Measurements from ENCODE around the gene PTH2.
"Not testable (repeated sequence)": the region's sequence is repeated elsewhere in the genome, so short reads cannot be mapped to it uniquely, and the experiment has no call there.

The PTH2 gene, protein sequence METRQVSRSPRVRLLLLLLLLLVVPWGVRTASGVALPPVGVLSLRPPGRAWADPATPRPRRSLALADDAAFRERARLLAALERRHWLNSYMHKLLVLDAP

DNA sequence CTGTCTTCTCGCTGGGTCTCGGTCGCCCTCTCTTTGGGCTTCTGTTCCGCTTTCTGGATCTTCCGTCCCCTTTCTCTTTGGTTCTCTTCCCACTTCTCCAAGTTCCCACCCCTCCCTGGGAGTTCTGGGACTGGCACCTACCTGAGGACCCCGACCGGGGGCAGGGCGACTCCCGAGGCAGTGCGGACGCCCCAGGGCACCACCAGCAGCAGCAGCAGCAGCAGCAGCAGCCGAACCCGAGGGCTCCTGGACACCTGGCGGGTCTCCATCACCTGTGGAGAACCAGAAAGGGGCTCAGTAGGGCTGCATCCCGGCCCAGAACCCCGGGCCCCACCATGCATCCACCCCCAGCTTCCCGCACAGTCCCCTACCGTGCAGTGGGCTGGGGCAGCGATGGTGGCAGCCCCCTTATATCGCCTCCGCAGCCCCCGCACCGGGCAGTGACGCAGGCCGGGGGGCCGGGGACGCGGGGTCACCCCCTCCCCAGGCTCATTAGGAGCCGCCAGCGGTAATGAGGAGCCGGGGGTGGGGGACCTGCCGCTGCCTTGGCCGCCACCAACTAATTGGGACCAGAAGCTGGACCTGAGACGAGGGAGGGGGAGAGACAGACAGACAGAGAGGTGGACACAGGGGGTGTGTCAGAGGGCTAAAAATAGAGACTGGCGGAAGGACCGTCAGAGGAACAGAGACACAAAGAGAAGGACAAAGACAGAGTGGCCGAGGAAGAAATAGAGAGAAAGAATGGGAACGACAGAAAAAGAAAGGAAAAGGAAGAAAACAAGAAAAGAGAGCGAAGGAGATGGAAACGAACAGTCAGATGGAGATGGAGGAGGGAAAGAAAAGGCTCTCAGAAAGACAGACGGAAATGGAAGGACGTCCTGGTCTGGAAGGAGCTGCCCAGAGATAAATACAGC, at the start of gene PTH2:
Gene PTH2, minus strand, starts transcription at position 371 of the 914 bp plus-strand sequence. Its CDS starts 102 bp downstream, at position 269.
- DNase-seq (ENCODE audit: low read depth in 3 of 3): no peak

DNA sequence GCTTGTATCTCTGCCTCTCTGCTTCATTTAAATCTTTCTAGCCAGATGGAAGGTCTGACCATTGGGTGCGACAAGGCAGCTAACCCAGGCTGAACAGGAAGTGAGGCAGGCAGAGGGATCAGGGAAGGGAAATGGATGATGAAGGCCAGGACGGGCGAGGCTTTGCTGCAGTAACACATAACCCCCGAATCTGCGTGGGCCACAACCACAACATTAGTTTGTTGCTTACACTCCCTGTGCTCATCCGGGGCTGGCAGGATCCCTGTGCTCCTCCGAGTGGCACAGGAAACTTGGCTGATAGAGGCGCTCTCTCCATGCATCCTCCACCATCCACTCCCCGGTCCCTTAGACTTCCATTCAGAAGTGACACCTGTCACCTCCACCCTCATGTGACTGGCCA, 49.7 kb upstream of the PTH2 start:
- no peak for DNase-seq (ENCODE audit: low read depth in 3 of 3)

DNA sequence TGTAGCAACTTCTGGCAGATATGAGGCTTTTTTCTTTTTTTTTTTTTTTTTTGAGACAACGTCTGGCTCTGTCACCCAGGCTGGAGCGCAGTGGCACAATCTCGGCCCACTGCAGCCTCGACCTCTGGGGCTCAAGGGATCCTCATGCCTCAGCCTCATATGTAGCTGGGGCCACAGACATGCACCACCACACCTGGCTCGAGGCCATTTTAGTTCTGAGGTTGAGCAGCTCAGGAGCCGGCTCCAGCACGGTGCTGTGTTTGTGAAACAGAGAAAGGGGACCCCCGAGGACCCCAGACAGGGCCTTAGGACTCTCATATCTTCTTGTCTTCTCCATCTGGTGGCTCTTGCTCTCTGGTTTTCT, 47.4 kb upstream of the PTH2 start:
- no peak for DNase-seq (ENCODE audit: low read depth in 3 of 3)

- peak in 1 of 3 experiments; percentile 80 for DNase-seq (ENCODE audit: low read depth in 3 of 3)
Measured at GRCh38 chr19:49469828-49470614, 46.8 kb upstream of the PTH2 start.

DNA sequence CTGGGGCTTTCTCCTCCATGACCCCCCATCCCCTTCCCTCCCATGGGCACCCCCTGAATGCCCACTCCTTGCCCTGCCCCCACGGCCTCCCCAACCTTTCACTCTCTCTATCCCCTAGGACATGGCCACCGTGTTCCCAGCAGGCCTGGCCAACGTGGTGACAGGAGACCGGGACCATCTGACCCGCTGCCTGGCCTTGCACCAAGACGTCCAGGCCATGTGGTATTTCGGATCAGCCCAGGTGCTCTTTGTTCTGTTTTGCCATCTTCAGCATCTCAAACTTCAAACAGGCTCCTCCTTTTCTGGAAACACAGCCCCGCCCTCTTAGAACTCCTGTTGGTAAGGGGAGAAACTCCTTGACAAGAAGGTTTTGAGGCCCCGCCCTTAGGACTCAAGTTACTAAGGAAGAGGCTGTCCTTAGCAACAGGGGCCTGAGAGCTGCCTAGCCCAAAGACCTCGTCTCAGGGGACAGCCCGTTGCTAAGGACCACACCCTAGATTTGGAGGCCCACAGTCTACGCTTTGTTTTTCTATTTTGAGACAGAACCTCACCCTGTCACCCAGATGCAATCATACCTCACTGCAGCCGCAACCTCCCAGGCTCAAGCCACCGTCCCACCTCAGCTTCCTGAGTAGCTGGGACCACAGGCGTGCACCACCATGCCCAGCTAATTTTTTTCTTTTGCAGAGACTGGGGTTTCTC, 45.7 kb upstream of the PTH2 start:
- DNase-seq (ENCODE audit: low read depth in 3 of 3): peak in 1 of 3 experiments; percentile 67

DNA sequence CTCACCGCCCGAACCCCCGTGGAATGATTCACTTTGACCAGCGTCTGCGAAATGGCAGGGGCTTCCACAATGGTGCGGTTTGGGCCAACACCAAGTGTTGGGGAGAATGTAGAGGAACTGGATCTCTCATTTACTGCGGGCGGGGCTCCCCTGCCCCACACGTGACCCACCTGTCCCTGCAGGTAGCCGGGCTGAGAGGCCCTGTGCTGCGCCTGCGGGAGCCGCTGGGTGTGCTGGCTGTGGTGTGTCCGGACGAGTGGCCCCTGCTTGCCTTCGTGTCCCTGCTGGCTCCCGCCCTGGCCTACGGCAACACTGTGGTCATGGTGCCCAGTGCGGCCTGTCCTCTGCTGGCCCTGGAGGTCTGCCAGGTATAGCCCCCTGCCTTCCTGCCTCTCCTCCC, 45.0 kb upstream of the PTH2 start:
- no peak for DNase-seq (ENCODE audit: low read depth in 3 of 3)

- DNase-seq (ENCODE audit: low read depth in 3 of 3): no peak
Measured at GRCh38 chr19:49465371-49465770, 42.1 kb upstream of the PTH2 start.

- DNase-seq (ENCODE audit: low read depth in 3 of 3): no peak
Measured at GRCh38 chr19:49463960-49464740, 40.9 kb upstream of the PTH2 start.

DNA sequence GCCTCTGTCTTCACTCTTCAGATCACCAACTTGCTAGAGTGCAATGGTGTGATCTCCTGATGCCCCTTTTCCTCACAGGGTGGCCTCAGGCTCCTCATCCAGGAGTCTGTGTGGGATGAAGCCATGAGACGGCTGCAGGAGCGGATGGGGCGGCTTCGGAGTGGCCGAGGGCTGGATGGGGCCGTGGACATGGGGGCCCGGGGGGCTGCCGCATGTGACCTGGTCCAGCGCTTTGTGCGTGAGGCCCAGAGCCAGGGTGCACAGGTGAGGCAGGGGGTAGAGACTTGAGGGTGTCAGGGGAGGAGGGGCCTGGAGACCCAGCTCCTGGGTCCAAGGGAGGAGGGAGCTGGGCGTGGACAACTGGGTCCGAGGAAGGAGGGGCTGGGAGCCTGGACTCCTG, 39.3 kb upstream of the PTH2 start:
- no peak for DNase-seq (ENCODE audit: low read depth in 3 of 3)

GRCh38 chr19:49461656-49462055, 38.4 kb upstream of the PTH2 start:
- no peak for DNase-seq (ENCODE audit: low read depth in 3 of 3)

GRCh38 chr19:49461130-49461529, 37.9 kb upstream of the PTH2 start:
- not testable (repeated sequence) for DNase-seq (ENCODE audit: low read depth in 3 of 3)

- DNase-seq (ENCODE audit: low read depth in 3 of 3): no peak
Measured at GRCh38 chr19:49459388-49459787, 36.1 kb upstream of the PTH2 start.

GRCh38 chr19:49458567-49458903, 35.3 kb upstream of the PTH2 start:
- DNase-seq (ENCODE audit: low read depth in 3 of 3): no peak

- no peak for DNase-seq (ENCODE audit: low read depth in 3 of 3)
Measured at GRCh38 chr19:49456326-49456725, 33.1 kb upstream of the PTH2 start.

DNA sequence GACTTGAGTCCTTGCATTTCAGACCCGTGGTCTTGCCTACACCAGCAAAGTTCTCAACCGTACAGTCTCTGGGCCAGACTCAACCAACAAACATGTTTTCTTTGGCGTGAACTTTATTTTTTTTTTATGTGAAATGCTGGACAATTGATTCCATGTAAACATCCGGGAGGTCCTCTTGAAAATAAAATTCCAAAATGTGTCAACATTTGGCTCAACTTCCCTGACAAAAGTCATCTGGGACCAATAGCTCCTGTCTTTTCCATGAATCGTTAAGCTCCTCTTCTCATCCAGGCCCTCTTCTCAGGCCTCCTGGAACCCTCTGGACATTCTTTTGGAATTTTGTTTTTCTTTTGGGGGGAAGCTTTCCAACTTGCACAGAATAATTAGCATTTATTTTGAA, 32.5 kb upstream of the PTH2 start:
- DNase-seq (ENCODE audit: low read depth in 3 of 3): no peak

- no peak for DNase-seq (ENCODE audit: low read depth in 3 of 3)
Measured at GRCh38 chr19:49453757-49454240, 30.6 kb upstream of the PTH2 start.

DNA sequence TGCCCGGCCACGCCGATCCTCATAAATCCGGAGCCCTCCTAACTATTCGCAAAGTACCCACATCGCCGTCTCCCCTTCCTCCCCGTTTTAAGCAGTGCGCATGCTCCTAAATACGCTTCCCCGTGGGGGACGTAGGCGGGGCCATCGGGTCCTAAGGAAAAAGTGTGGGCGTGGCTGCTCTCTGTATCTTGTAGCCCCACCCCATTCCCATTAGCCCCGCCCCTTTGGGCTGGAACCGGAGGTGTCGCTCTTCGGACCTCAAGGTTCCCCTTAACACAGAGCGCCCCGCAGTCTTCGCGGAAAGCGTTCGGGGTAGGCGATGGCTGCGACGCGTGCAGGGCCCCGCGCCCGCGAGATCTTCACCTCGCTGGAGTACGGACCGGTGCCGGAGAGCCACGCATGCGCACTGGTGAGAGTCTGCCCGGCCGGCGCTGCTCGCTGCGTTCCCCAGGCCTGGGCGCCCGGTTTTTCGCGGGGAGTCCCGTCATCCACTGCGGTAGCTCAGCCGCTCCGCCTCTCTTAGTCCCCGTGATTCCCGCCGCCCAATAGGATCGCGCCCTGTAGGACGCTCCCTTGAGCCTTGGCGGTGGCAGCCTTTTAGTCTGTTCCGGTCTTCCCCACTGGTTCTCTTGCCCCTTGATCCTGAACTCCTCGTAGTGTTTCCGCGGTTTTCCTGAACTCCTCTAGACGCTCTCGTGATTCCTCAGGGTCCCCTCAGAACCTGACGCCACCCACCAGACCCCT, 29.9 kb upstream of the PTH2 start, which contains the start of gene ALDH16A1:
Gene ALDH16A1, plus strand, starts transcription at position 213 of the 744 bp plus-strand sequence. Its CDS starts 107 bp downstream, at position 320.
- peak; percentile 95 to 97 (median 96) for DNase-seq (ENCODE audit: low read depth in 3 of 3)

- DNase-seq (ENCODE audit: low read depth in 3 of 3): peak; percentile 86 to 94 (median 93)
Measured at GRCh38 chr19:49451430-49452181, 28.4 kb upstream of the PTH2 start, which contains the start of gene PIH1D1. Gene PIH1D1, minus strand, starts transcription at chr19:49451814. Its CDS starts 240 bp downstream, at chr19:49451574.

DNA sequence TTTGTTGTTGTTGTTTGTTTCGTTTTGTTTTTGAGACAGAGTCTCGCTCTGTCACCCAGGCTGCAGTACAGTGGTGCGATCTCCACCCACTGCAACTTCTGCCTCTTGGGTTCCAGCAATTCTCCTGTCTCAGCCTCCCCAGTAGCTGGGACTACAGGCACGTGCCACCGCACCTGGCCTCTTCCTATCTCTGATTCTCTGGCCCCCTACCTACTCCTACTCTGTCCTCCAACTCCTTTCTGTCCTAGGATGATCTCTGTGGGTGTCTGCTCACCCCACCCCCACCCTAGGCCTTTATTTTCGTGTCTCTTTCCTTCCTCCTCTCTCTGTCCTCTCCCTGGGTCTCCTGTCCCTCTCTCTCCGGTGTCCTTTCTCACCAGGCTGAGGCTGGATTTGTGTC, 27.2 kb upstream of the PTH2 start:
- DNase-seq (ENCODE audit: low read depth in 3 of 3): no peak

Measured in stimulated activated CD4-positive, alpha-beta T cell treated with anti-CD3 and anti-CD28 coated beads, TNF-alpha, amount 100 ng/mL, for 24 hours (primary cell).